Right cardiac atrium (tissue), 5 donors: Measurements from ENCODE around the gene RBPJL. TPM values are rescaled to one million over a fixed set of nuclear protein-coding genes. Genes with fewer than 3 reads are reported as not detected.

Experiments used
- ATAC-seq, 2 donors: fragments of 200-7000 bp; cut with Tn5 transposase; one replicate each; pipeline versions ENCODE4 v1.8.0 to v1.9.1; 2020; ENCODE audit warnings: moderate library complexity in 2 of 2, mild to moderate bottlenecking in 1 of 2
- DNase-seq, 3 donors: peaks; one replicate each; pipeline ENCODE4 v3.0.0-alpha.2; 2020
- H3K27ac ChIP-seq: one replicate; pipeline ENCODE4 v1.5.1; 2013; ENCODE audit warnings: mild to moderate bottlenecking, low read length, control low read depth, moderate library complexity
- H3K27me3 ChIP-seq: one replicate; pipeline ENCODE4 v1.6.1; 2013; ENCODE audit not compliant: control insufficient read depth, insufficient read depth
- H3K4me1 ChIP-seq: one replicate; pipeline ENCODE4 v1.6.1; 2013; ENCODE audit warnings: low read length; ENCODE audit not compliant: control insufficient read depth, insufficient read depth
- H3K4me3 ChIP-seq: one replicate; pipeline ENCODE4 v1.5.1; 2013; ENCODE audit warnings: low read length, control low read depth
- H3K9me3 ChIP-seq: one replicate; pipeline ENCODE4 v1.6.1; 2013; ENCODE audit warnings: low read length; ENCODE audit not compliant: control insufficient read depth
- WGBS: extraction: QIAGEN DNeasy Blood & Tissue Kit; methylation state at CpG from one replicate; pipeline ENCODE4 v1.1.7; 2013; 5-methylcytosine and 5-hydroxymethylcytosine counted together
- intact Hi-C, 4 donors: fragments of 100-400 bp; cut with DNase I; formaldehyde crosslinking; loops; one replicate each; pipeline versions ENCODE4 v1.11.0 to v1.14.0; 2022 to 2023
- polyA plus RNA-seq: library from polyadenylated mRNA; stranded (reverse); fragments of 200-250 nt; gene quantifications from one replicate; pipeline ENCODE4 v1.2.3, GENCODE V29; 2013
- total RNA-seq, 4 donors: library from RNA; stranded (reverse); fragmentation: NEBNext Ultra II Directional; extraction: Animal tissue kit (Norgen Biotek cat#: 25700); gene quantifications; one replicate each; pipeline ENCODE4 v1.2.1, GENCODE V29; 2021
- donor health status: healthy with polysubstance abuse.
- donor health status: DM: no; HTN: yes; CAD: no.
- donor health status: DM: no; HTN: no; CAD: no.
- donor health status: DM: no; HTN: yes; CAD: no; lungs with severe emphysema.
- donor health status: DM: yes; HTN: yes; CAD: no.

The RBPJL gene
- total and polyA plus RNA-seq, 5 donors: not detected

- intact Hi-C loops: no loop called here
- H3K4me3 ChIP-seq: no peak overlapping the region
- DNase-seq (no peak), ATAC-seq (no peak)
- peak overlapping the region; percentile 88 for H3K27ac ChIP-seq
- H3K4me1 ChIP-seq: peaks cover 32% of the 10 kb centered on the region
- no peaks in the 10 kb centered on the region for H3K27me3 ChIP-seq
- 83% methylated on average over 11 of the region's 11 CpGs for WGBS
- no peaks in the 10 kb centered on the region for H3K9me3 ChIP-seq
Measured at GRCh38 chr20:45338121-45339030, 31.7 kb downstream of the RBPJL start.

DNA sequence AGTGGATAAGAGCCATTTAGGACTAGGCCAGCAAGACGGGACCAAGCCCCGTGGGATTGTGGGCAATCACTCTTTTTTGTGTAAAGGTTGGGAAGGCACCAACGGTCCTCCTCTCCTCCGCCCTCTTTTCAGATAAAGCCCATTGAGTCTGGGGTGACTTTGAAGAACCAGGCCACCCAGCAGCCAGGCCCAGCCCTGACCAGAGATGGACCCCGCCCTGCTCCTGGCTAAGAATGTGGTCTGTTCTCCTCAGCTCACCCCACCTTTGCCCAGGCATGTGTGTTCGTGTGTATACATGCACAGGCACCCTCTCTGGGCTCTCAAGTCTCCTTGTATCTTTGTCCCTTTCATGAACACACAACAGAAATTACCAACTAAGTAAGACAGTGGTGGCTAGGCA lies 32.4 kb downstream of the RBPJL start:
- intact Hi-C loops: no loop called here
- H3K9me3 ChIP-seq: no peaks in the 10 kb centered on the region
- DNase-seq: no peak
- no peak overlapping the region for H3K4me3 ChIP-seq
- H3K4me1 ChIP-seq: peaks cover 38% of the 10 kb centered on the region
- 77% methylated on average over 6 of the region's 6 CpGs for WGBS
- no peak for ATAC-seq
- no peaks in the 10 kb centered on the region for H3K27me3 ChIP-seq
- H3K27ac ChIP-seq: peak overlapping the region; percentile 39

GRCh38 chr20:45339799-45340198 lies 33.2 kb downstream of the RBPJL start:
- intact Hi-C loops: no loop called here
- no peak for DNase-seq
- H3K27me3 ChIP-seq: no peaks in the 10 kb centered on the region
- H3K4me1 ChIP-seq: peaks cover 41% of the 10 kb centered on the region
- H3K4me3 ChIP-seq: no peak overlapping the region
- no peaks in the 10 kb centered on the region for H3K9me3 ChIP-seq
- 96% methylated on average over 2 of the region's 2 CpGs for WGBS
- peak overlapping the region; percentile 49 for H3K27ac ChIP-seq
- no peak for ATAC-seq

DNA sequence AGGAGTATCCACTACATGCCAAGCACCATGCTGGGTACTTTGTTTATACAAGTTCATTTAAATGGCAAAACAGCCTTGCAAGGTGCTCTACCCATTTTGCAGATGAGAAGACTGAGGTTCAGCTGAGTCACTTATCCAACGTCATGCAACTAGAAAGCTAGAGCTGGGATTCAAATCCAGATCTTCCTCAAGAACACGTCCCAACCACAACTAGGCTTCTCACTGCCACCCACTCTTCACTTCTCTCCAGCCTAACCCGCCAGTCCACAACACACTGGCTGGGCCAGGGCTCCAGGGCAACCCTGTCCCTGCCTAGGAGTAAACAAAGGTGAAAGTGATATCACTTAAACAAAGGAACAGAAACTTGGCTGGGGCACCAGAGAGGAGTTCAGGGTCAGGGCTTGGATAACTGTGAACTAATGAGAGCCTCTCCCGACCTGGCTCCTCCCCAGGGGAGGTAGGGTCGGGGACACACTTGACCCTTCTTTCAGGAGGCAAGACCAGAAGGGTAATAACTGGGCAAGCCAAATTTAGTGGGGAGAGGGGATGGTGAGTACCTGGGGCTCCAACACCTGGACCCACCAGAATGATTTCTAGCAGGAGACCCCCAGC lies 33.7 kb downstream of the RBPJL start:
- no peak for DNase-seq
- H3K27ac ChIP-seq: peak overlapping the region; percentile 98

GRCh38 chr20:45340951-45341350 lies 34.3 kb downstream of the RBPJL start:
- intact Hi-C loops: no loop called here
- no peaks in the 10 kb centered on the region for H3K27me3 ChIP-seq
- peak overlapping the region; percentile 98 for H3K27ac ChIP-seq
- no peak for DNase-seq
- no peak for ATAC-seq
- WGBS: 65% methylated on average over 1 of the region's 1 CpG
- H3K4me1 ChIP-seq: peaks cover 41% of the 10 kb centered on the region
- no peak overlapping the region for H3K4me3 ChIP-seq
- no peaks in the 10 kb centered on the region for H3K9me3 ChIP-seq

More for the DNA sequence above, 33.7 kb downstream of the RBPJL start:
- Histone ChIP-seq H3K27me3 (no peaks in the 10 kb centered on the region), H3K4me3 (no peak overlapping the region), H3K4me1 (peaks cover 41% of the 10 kb centered on the region), H3K9me3 (no peaks in the 10 kb centered on the region)
- 60% methylated on average over 5 of the region's 5 CpGs for WGBS
- ATAC-seq: no peak
- intact Hi-C loops: no loop called here

GRCh38 chr20:45341579-45341938 lies 34.9 kb downstream of the RBPJL start:
- Histone ChIP-seq H3K9me3 (no peaks in the 10 kb centered on the region), H3K27me3 (no peaks in the 10 kb centered on the region), H3K27ac (peak overlapping the region; percentile 98), H3K4me1 (peaks cover 44% of the 10 kb centered on the region), H3K4me3 (peak overlapping the region; percentile 3)
- intact Hi-C loops: no loop called here
- WGBS: 47% methylated on average over 3 of the region's 3 CpGs
- DNase-seq (no peak), ATAC-seq (no peak)

GRCh38 chr20:45341939-45342854 lies 35.6 kb downstream of the RBPJL start:
- 18% methylated on average over 16 of the region's 16 CpGs for WGBS
- peak overlapping the region; percentile 3 for H3K4me3 ChIP-seq
- no peaks in the 10 kb centered on the region for H3K27me3 ChIP-seq
- H3K27ac ChIP-seq: peak overlapping the region; percentile 98
- no peaks in the 10 kb centered on the region for H3K9me3 ChIP-seq
- ATAC-seq: peak; percentile 71 to 78
- DNase-seq: peak; percentile 62 to 84 (median 81)
- intact Hi-C loops: no loop called here
- H3K4me1 ChIP-seq: peaks cover 40% of the 10 kb centered on the region

GRCh38 chr20:45342855-45343531 lies 36.4 kb downstream of the RBPJL start:
- 56% methylated on average over 6 of the region's 6 CpGs for WGBS
- H3K4me3 ChIP-seq: no peak overlapping the region
- ATAC-seq (no peak), DNase-seq (no peak)
- H3K4me1 ChIP-seq: peaks cover 33% of the 10 kb centered on the region
- H3K27ac ChIP-seq: peak overlapping the region; percentile 98
- no peaks in the 10 kb centered on the region for H3K27me3 ChIP-seq
- intact Hi-C loops: no loop called here
- H3K9me3 ChIP-seq: no peaks in the 10 kb centered on the region

GRCh38 chr20:45343532-45344167 lies 37.0 kb downstream of the RBPJL start:
- intact Hi-C loops: no loop called here
- no peak overlapping the region for H3K4me3 ChIP-seq
- WGBS: 48% methylated on average over 6 of the region's 6 CpGs

More at GRCh38 chr20:45343532-45344167, 37.0 kb downstream of the RBPJL start:
- no peaks in the 10 kb centered on the region for H3K27me3 ChIP-seq
- no peaks in the 10 kb centered on the region for H3K9me3 ChIP-seq
- H3K4me1 ChIP-seq: peaks cover 30% of the 10 kb centered on the region
- DNase-seq (no peak), ATAC-seq (no peak)
- H3K27ac ChIP-seq: peak overlapping the region; percentile 98
